Cardiac fibroblast (primary cell): ENCODE data around the gene TEX28.
"Not testable (repeated sequence)": the region's sequence is repeated elsewhere in the genome, so short reads cannot be mapped to it uniquely, and the experiment has no call there.

Experiments used
- DNase-seq, 2 donors: peaks; one replicate each; pipeline versions ENCODE4 v3.0.0 to v3.0.0-alpha.2; 2010; ENCODE audit warnings: low read depth in 2 of 2
- H3K4me3 ChIP-seq, 2 donors: replicated peaks in 1 of 2; 1 replicate in 1 of 2; 2 replicates in 1 of 2; pipeline ENCODE4 v1.5.1; 2011; ENCODE audit warnings: low read depth in 2 of 2, low read length in 2 of 2, mild to moderate bottlenecking in 2 of 2, moderate library complexity in 1 of 2
- CTCF ChIP-seq: IDR thresholded peaks from one replicate; pipeline ENCODE4 v1.5.1; 2011; ENCODE audit warnings: low read depth, mild to moderate bottlenecking, low read length, inconsistent platforms

Gene TEX28

GRCh38 chrX:154303476-154303875 lies 8.6 kb upstream of the TEX28 start:
- DNase-seq = no peak
- no peak overlapping the region for H3K4me3 ChIP-seq
- TF ChIP-seq CTCF = no peak

- not testable (repeated sequence) for DNase-seq, H3K4me3 ChIP-seq
These were observed 8.1 kb upstream of the TEX28 start for GRCh38 chrX:154302998-154303397.

GRCh38 chrX:154300816-154301215 lies 5.9 kb upstream of the TEX28 start:
- no peak for TF ChIP-seq CTCF
- no peak for DNase-seq
- no peak overlapping the region for H3K4me3 ChIP-seq

- DNase-seq = no peak
- no peak for TF ChIP-seq CTCF
- H3K4me3 ChIP-seq = no peak overlapping the region
These were observed 3.4 kb upstream of the TEX28 start for GRCh38 chrX:154298312-154298711.

DNA sequence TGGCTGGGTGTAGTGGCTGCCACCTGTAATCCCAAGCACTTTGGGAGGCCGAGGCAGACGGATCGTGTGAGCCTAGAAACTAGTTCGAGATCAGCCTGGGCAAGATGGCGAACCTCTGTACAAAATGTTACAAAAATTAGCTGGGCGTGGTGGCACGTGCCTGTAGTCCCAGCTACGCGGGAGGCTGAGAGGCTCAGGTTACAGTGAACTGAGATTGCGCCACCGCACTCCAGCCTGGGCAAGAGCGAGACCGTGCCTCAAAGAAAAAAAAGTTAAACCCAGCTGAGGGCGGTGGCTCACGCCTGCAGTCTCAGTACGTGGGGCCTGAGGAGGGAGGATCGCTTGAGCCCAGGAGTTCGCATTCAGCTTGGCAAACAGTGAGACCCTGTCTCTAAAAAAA lies 1.8 kb upstream of the TEX28 start:
- H3K4me3 ChIP-seq = no peak overlapping the region
- TF ChIP-seq CTCF = no peak
- DNase-seq = no peak

DNA sequence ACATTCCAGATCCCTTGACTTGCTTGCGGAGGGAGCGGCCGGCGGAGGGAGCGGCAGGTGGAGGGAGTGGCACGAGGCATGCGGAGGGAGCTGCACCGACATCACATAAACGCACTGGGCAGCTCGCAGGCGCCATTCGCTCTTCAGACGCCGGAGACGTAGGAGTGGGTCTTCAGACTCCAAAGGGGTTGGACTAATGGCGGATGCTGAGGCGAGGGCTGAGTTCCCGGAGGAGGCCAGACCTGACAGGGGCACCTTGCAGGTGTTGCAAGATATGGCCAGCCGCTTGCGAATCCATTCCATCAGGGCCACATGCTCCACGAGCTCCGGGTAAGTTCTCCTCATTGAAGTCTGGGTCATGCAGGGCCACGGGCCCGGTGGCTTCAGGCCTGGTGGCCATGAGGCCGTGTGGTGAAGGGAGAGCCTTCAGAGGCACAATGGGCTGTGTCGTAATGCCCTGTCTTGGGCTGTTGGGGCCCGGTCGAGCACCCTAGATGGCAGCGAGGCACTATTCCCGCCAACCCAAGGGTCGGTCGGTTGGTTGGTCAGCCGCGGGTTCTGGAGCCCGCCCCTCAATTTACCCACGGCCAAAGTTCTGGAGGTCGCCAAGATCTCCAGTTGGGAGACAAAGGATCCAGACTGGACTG lies 863 bp upstream of the TEX28 start, which contains the start of gene TKTL1:
TKTL1 (plus strand) TSS at position 132 of the 647 bp plus-strand sequence; CDS start at position 197, 65 bp downstream.
- H3K4me3 ChIP-seq = no peak within 1 kb of the TSS
- TF ChIP-seq CTCF = no peak
- DNase-seq = no peak

DNA sequence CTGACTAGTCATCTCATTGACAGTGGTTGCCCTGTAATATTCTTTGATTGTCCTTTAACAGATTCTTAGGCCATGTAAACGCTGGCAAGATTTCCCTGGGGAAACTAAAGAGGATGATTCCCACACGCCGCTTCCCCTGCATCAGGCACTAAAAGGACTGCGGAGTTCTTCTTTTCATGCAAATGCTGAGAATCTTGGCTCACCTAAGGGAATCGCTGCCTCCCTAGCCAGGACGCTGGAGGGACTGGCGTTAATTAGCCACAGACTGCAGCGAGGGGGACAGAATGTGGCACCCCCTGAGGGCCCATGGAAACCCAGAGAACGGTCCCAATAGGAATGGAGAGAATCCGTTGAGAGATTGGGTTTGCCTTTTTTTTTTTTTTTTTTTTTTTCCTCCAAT lies 8.5 kb downstream of the TEX28 start:
- DNase-seq, H3K4me3 ChIP-seq: not testable (repeated sequence)

- H3K4me3 ChIP-seq, DNase-seq: not testable (repeated sequence)
These were observed 10.2 kb downstream of the TEX28 start for GRCh38 chrX:154284489-154285338.

DNA sequence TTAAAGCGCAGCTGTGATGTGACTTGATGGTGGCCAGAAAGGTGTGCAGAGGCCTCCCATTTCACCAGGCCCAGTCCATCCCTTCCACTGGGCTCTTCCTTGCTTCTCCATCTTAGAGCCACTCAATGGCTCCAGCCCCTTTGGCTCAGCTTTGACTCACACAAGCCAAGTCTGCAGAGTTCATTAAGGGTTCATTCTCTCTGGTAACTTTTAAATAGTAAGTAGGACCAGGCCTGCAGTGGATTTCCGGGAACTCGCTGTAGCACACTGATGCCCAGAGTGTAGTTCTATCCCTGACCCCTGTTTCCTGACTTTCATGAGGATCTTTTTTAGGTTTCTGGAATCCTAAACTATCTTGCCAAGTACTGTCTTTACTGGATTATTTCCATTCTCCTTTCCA lies 25.7 kb downstream of the TEX28 start:
- H3K4me3 ChIP-seq, DNase-seq: not testable (repeated sequence)

DNA sequence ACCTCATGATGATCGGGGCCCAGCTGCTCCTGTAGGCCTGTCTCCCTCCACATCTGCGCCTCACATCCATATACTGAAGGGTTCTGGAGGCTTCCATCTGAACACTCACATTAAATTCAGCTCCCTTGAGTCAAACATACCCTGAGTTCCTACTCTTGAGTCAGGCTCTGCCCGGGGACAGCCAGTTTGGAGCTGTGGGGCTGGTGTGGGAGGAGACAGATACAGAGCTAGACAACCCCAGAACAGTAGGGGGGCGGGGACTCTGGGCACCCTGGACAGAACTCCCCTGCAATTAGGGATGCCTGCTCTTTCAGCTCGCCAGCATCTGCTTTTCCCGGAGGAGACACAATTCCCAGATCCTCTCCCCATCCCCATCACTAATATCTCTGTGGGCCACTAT lies 31.9 kb downstream of the TEX28 start:
- not testable (repeated sequence) for DNase-seq, H3K4me3 ChIP-seq

DNA sequence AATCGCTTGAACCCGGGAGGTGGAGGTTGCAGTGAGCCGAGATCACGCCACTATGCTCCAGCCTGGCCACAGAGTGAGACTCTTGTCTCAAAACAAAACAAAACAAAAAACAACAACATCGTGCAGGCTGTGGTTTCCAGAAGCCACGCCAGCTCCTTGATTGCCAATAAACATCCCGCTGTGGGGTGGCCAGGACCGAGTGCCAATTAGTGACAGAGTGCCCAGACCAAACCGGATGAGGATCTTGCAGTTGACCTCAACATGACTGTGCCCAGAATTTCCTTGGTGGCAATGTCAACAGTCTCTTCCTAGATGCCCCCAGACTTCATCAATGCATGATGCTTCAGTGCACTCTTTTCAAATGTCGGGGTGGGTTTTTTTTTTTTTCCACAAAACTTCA lies 36.2 kb downstream of the TEX28 start:
- DNase-seq, H3K4me3 ChIP-seq: not testable (repeated sequence)

- not testable (repeated sequence) for DNase-seq, H3K4me3 ChIP-seq
These were observed 37.6 kb downstream of the TEX28 start, which contains the start of gene OPN1MW3 for GRCh38 chrX:154257282-154257681. Gene OPN1MW3 (plus strand): TSS chrX:154257582. CDS start chrX:154257620, 38 bp downstream.
